GM19395 (cell line): ENCODE results near the gene HIF1AN.
A peak's percentile ranks its signal among the peaks of the same experiment; 100 is the strongest.

Experiments used
- ATAC-seq: cut with Tn5 transposase; IDR thresholded peaks from one replicate; pipeline ENCODE4 v1.9.1; 2021; ENCODE audit warnings: mild to moderate bottlenecking, moderate library complexity; ENCODE audit not compliant: unreplicated experiment

HIF1AN gene

GRCh38 chr10:100520811-100521210 lies 14.9 kb upstream of the HIF1AN start:
- no peak for ATAC-seq

DNA sequence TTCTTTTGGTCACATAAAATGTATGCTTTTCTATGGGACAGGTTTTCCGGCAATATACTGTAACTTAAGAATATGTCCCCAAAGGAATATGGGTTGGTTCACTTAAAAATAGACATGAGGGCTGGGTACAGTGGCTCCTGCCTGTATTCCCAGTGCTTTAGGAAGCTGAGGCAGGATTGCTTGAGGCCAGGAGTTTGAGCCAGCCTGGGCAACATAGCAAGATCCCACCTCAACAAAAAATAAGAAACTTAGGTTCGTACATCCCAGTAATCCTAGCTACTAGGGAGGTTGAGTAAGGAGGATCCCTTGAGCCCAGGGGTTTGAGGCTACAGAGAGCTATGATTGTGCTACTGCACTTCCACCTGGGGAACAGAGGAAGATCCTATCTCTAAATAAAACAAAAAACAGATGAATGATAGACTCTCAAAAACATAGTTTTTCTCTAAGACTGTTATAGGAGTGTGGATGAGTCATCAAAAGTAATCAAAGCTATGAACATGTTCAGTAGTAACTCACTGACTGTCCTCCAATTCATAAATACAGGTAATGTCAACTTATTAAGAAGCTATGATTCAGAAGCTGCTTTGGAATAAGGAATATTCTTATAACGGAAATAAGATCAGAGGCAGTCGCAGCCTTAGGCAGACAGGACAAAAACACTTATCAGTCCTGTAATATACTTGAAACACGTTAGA lies 13.5 kb upstream of the HIF1AN start:
- no peak for ATAC-seq

DNA sequence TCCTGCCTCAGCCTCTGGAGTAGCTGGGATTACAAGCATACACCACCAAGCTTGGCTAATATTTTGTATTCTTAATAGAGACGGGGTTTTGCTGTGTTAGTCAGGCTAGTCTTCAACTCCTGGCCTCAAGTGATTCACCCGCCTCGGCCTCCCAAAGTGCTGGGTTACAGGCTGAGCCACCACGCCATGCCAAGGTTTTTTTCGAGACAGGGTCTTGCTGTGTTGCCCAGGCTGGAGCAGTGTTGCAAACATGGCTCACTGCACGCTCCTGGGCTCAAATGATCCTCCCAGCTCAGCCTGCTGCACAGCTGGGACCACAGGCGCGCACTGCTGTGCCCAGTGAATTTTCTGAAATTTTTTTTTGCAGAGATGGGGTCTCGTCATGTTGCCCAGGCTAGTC lies 12.8 kb upstream of the HIF1AN start:
- no peak for ATAC-seq

DNA sequence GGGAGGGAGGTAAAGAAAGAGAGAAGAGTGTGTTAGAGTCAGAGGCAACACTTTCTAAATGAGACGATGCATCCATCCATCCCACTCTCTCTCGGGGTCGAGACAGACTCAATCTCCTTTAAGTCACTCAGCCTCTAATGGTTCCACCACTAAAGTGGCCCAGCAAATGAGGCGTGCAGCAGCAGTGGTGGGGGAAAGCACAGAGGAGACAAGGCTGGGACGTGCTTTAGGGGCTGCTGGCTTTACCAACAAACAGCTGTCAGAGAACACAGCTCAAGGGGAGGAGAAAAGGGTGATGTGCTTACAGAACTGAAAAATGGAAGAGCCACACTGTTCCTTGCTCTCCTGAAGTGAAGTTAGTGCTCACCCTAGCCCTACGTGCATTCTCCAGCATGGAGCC lies 11.5 kb upstream of the HIF1AN start:
- no peak for ATAC-seq

DNA sequence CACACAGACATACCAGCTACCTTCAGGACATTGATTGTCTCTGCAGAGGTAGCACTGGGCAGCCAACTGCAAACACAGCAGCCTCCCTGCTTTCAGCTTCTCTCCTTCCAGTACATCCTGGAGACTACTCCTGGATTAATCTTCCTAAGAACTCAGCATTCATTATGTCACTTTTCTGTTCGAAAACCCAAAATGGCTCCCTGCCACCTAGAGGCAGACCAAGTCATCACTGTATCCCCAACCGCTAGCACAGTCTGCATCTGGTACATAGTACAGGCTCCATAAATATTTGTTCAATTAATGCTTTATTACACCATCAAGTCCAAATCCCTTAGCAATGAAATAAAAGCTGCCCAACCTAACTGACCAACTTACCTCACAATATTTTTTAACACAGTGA lies 11.1 kb upstream of the HIF1AN start:
- no peak for ATAC-seq

DNA sequence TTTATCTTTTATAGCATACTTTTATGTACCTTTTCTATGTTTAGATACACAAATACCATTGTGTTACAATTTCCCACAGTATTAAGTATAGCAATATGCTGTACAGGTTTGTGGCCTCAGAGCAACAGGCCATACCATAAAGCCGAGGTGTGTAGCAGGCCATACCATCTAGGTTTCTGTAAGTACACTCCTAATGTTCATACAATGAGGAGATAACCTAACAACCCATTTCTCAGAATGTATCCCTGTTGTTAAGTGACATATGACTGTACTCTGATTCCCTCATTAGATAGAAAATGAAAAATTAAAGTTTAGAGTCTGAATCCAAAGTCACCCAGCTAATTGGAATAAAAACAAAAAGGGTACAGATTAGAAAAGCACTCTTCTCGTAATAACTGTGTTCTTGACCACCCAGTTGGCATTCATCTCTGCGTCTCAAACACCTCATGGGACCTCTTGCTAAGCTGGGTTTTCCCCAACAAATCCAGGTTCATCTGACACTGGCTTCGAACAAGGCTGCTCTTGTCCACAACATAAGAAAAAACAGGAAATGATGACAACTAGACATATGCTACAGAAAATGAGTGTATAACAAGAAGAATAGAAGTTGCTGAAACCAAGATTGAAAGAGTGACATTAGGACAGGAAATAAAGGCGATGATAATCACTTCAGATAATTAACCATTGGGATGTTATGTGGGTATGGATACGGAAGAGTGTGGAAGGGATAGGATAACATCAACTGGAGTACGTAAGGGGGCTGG lies 7.4 kb upstream of the HIF1AN start:
- ATAC-seq: no peak

DNA sequence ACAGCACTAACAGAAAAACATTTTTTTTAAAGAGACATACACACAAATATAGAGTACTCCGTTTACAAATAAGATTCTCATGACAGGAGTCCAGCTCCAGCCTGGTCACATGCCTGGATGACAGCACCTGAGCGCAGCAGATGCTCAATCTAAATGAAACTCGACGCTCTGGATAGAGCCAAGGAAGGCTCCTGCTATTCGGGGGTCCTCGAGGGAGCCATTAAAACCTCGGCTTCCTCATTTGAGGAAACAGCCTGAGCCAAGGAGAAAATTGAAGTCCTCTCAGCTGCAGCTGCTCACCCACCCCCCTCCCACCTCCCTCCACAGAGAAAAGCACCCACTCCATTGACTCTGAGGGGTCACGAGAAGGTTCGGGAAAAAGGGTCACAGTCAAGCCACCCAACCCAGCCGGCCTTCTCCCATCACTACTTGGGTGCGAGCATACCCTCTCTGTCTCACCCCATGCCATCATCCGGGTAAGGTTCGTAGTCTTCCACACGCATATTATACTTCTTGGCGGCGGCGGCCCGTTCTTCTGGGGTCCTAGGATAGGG lies 6.7 kb upstream of the HIF1AN start:
- peak; percentile 33 for ATAC-seq

- ATAC-seq: peak; percentile 60
Measured at GRCh38 chr10:100529475-100530298, 6.1 kb upstream of the HIF1AN start, which contains the start of gene NDUFB8. Gene NDUFB8 (minus strand): TSS chr10:100529871. CDS start chr10:100529851, 20 bp downstream.

DNA sequence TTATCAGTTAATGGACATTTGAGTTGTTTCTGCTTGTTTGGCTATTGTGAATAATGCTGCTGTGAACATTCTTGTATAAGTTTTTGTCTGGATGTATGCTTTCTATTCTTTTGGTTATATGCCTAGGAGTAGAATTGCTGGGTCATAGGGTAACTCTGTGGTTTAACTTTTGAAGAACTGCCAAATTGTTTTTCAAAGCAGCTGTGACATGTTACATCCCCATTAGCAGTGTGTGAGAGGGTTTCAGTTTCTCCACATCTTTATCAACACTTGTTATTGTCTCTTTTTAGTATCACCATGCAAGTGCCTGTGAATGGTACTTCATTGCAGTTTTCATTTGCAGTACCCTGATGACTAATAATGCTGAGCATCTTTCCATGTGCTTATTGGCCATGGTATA lies 4.0 kb upstream of the HIF1AN start:
- ATAC-seq: no peak

GRCh38 chr10:100534726-100535125 lies 1.0 kb upstream of the HIF1AN start:
- ATAC-seq: no peak

DNA sequence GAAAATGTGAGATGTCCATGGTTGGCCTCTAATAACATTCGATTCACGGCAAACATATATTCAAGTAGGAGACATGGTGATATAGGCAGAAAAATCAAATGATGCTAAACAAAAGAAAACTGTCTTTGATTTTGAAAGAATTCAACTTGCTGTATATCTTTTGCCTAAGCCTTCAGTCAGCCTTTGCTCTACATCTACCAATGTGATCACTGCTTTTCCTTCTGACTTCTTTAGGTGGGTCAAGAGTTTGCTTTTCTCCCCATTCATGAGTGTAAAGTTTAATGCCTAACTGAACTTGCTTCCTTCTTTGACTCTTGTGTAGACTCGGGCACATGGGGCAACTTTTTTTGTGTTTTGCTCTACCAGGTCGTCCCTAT lies 417 bp upstream of the HIF1AN start:
- ATAC-seq: no peak

DNA sequence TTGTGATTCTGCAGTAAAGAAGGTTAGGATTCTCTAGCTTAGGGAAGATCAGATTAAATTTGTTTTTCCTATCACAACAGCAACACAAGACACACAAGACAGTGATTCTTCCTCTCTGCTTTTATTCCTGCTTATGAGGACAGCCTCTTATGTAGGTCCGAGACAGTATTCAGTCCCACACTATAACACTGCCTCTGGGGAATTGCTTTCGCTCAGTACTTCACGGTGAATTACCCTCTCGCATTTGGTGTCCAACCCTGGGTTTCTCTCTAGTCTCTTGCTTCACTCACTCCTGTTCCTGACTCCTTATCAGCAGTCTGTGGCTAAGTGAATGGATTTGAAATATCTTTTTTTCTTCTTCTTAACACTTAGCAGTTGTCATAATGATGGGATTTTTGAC lies 1.7 kb downstream of the HIF1AN start:
- ATAC-seq: no peak

DNA sequence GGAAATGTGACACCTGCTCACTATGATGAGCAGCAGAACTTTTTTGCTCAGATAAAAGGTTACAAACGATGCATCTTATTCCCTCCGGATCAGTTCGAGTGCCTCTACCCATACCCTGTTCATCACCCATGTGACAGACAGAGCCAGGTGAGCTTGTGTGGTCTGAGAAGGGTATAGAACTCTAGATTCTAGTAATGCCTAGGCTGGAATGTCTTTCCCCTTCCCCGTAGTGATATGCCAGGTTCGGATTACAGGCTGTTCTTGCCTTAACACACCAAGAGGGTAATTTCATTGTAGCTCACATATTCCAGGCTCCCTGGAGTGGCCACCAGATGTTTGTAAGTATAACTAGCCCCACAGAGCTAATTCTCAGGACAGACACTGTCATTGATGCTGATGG lies 9.2 kb downstream of the HIF1AN start:
- no peak for ATAC-seq

DNA sequence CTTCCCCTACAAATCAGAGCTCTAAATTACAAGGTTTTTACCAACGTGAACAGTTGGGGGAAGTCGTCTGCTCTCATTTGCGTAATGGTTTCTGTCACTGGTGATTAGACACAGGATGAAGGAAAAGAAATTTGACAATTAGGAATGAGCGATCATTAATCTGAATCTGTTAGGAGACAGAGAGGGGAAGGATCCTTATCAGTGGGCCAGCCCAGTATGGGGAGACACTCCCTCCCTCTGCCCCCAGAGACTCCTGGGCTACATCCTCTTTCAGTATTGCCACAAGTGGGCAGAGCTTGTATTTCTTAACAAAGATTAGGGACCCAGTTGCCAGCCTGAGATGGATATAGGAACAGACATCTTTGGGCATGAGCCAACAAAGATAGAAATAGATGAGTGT lies 15.5 kb downstream of the HIF1AN start:
- ATAC-seq: no peak

DNA sequence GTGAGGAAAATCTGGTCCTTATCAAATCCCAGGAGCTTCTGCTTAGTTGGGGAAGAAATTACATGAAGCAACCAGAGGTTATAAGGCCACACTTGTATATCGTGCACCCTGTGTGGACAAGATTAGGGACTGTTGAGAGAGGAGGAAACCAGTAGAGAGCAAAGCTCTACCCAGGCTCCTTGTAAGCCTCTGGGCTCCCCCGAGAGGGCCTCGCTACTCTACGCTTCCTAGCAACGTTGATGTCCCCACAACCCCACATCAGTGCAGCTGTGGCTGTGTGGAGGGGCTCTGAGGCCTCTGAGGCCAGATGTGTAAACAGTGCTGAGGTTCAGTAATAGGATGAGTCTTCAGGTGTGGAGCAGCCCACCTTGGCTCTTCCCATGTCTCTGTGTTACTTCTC lies 16.0 kb downstream of the HIF1AN start:
- ATAC-seq: no peak

- no peak for ATAC-seq
Measured at GRCh38 chr10:100553929-100554328, 18.2 kb downstream of the HIF1AN start.

- no peak for ATAC-seq
Measured at GRCh38 chr10:100554902-100555301, 19.2 kb downstream of the HIF1AN start.

DNA sequence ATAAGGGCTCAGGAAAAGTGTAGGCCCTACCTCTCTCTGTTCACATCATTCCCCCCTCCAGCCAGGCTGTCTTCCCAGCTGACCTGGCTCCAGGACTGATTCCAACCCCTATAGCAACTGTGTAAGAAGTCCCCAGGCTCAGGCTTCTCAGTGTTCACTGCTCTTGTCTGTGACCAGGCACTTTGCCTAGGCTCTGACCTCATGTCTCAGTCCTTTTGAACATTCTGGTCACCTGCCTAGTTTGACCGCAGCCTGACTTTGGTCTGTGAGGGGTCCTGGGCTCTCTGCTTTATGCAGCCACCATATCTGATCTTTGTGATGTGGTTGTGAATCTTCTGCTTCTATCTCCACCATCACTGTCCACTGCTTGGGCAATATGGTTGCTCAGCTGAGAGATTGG lies 24.5 kb downstream of the HIF1AN start:
- ATAC-seq: no peak

- ATAC-seq: no peak
Measured at GRCh38 chr10:100561005-100561404, 25.3 kb downstream of the HIF1AN start.

GRCh38 chr10:100562008-100562672 lies 26.4 kb downstream of the HIF1AN start:
- peak; percentile 62 for ATAC-seq
